Caco-2 (cell line): Measurements from ENCODE around the gene CCDC9. TPM values are rescaled to one million over a fixed set of nuclear protein-coding genes. Genes with fewer than 3 reads are reported as not detected.

Experiments
- BruUV-seq: library from RNA; stranded (reverse); fragments of 400-500 nt; replicated peaks from 2 replicates; lab custom pipeline; 2021; lab: Mats Ljungman, UMichigan
- CTCF ChIA-PET: fragments of 300-600 bp; sonication (Branson Sonifier 250); formaldehyde crosslinking; loops from one replicate; lab custom pipeline; 2022; ENCODE audit warnings: antibody characterized with exemption; lab: Charles Lee
- POLR2A ChIA-PET: fragments of 300-600 bp; sonication (Branson Sonifier 250); formaldehyde crosslinking; loops from one replicate; lab custom pipeline; 2022; ENCODE audit warnings: antibody characterized with exemption; lab: Charles Lee
- DNase-seq, 2 experiments: peaks; one replicate each; pipeline versions ENCODE4 v3.0.0 to v3.0.0-alpha.2; 2020 to 2022
- H3K27me3 ChIP-seq: replicated peaks from 2 replicates; pipeline ENCODE4 v1.6.0; 2011; ENCODE audit warnings: low read length; ENCODE audit not compliant: control insufficient read depth, insufficient read depth
- H3K36me3 ChIP-seq: 2 replicates; pipeline ENCODE4 v1.5.1; 2011; ENCODE audit warnings: low read length; ENCODE audit not compliant: control insufficient read depth, insufficient read depth
- H3K4me1 ChIP-seq: fragments of 250-450 bp; sonication (Bioruptor Pico); 2 replicates; pipeline ENCODE4 v1.5.1; 2020; ENCODE audit warnings: mild to moderate bottlenecking
- H3K4me3 ChIP-seq: 2 replicates; pipeline ENCODE4 v1.5.1; 2011; ENCODE audit warnings: low read depth, mild to moderate bottlenecking, control low read depth, low read length
- H3K9me3 ChIP-seq: fragments of 250-450 bp; sonication (Bioruptor Pico); 2 replicates; pipeline ENCODE4 v1.5.1; 2020; ENCODE audit warnings: mild to moderate bottlenecking, moderate library complexity
- H3K27ac Mint-ChIP-seq: one replicate; pipeline ENCODE4 v1.8.0; 2022; ENCODE audit warnings: mixed read lengths; ENCODE audit not compliant: unreplicated experiment
- H3K27me3 Mint-ChIP-seq: one replicate; pipeline ENCODE4 v1.8.0; 2022; ENCODE audit warnings: mixed read lengths; ENCODE audit not compliant: insufficient read depth, unreplicated experiment
- H3K36me3 Mint-ChIP-seq: one replicate; pipeline ENCODE4 v1.8.0; 2022; ENCODE audit warnings: mild to moderate bottlenecking, mixed read lengths; ENCODE audit not compliant: insufficient read depth, unreplicated experiment
- H3K4me1 Mint-ChIP-seq: one replicate; pipeline ENCODE4 v1.8.0; 2022; ENCODE audit warnings: low read depth, mixed read lengths; ENCODE audit not compliant: unreplicated experiment
- H3K4me3 Mint-ChIP-seq: one replicate; pipeline ENCODE4 v1.8.0; 2022; ENCODE audit warnings: mild to moderate bottlenecking, moderate library complexity, mixed read lengths; ENCODE audit not compliant: unreplicated experiment
- H3K9me3 Mint-ChIP-seq: one replicate; pipeline ENCODE4 v1.8.0; 2022; ENCODE audit warnings: mixed read lengths; ENCODE audit not compliant: unreplicated experiment
- CTCF ChIP-seq, 2 experiments: fragments of 200-600 bp in 1 of 2; IDR thresholded peaks; 1 replicate in 1 of 2; 2 replicates in 1 of 2; pipeline versions ENCODE4 v1.5.1 to v1.8.0; 2011 to 2022; ENCODE audit warnings: antibody characterized with exemption in 1 of 2, control low read depth in 1 of 2, inconsistent platforms in 1 of 2, low read depth in 1 of 2, low read length in 1 of 2, mild to moderate bottlenecking in 1 of 2, moderate library complexity in 1 of 2; ENCODE audit not compliant: insufficient read depth in 1 of 2, severe bottlenecking in 1 of 2, unreplicated experiment in 1 of 2
- intact Hi-C: fragments of 100-400 bp; cut with micrococcal nuclease; formaldehyde crosslinking; loops from one replicate; pipeline ENCODE4 v1.10.0; 2022; ENCODE audit not compliant: unreplicated experiment
- total RNA-seq: library from RNA; stranded (reverse); gene quantifications from 2 replicates; pipeline ENCODE4 v1.2.3, GENCODE V29; 2022

CCDC9 gene
- total RNA-seq, 1 experiment from 2014 or later, result 43.1 TPM

- H3K9me3 Mint-ChIP-seq, result no peaks in the 10 kb centered on the region
- intact Hi-C loops, result no loop called here
- BruUV-seq, result no TSS peak
- TF ChIP-seq CTCF (IDR thresholded peaks at IDR 0.05; ENCODE audit: insufficient read depth in 1 of 2, low read depth in 1 of 2, low read length in 1 of 2, severe bottlenecking in 1 of 2, unreplicated experiment in 1 of 2), result no peak
- ChIA-PET POLR2A (interaction anchor here (0.6 to 1.4 kb wide), 4 partner anchors 11 to 632 kb away, joined by 3 to 10 read pairs (median 6); no protein-coding TSS in a partner anchor), CTCF (interaction anchor here (2.5 kb wide), 1 partner anchor 12 kb away, joined by 14 read pairs; no protein-coding TSS in a partner anchor)
- peaks cover 15% of the 10 kb centered on the region for H3K36me3 Mint-ChIP-seq
- H3K27me3 ChIP-seq, result no peaks in the 10 kb centered on the region
- no peaks in the 10 kb centered on the region for H3K27me3 Mint-ChIP-seq
- peak overlapping the region; percentile 77 for H3K27ac Mint-ChIP-seq
- H3K4me1 ChIP-seq, result peaks cover 26% of the 10 kb centered on the region
- H3K4me3 Mint-ChIP-seq, result peak overlapping the region; percentile 73
- no peaks in the 10 kb centered on the region for H3K36me3 ChIP-seq
- no peak overlapping the region for H3K4me3 ChIP-seq
- H3K9me3 ChIP-seq, result 0 out of 2 replicates have a peak, but pooled peaks cover 3% of the 10 kb centered on the region
- DNase-seq, result no peak
- peaks cover 24% of the 10 kb centered on the region for H3K4me1 Mint-ChIP-seq
These were observed 23.7 kb upstream of the CCDC9 start for GRCh38 chr19:47232422-47233211.

GRCh38 chr19:47236072-47236675 is 20.2 kb upstream of the CCDC9 start:
- Mint-ChIP-seq H3K4me1 (peaks cover 24% of the 10 kb centered on the region), H3K36me3 (peaks cover 12% of the 10 kb centered on the region), H3K4me3 (no peak overlapping the region), H3K27me3 (no peaks in the 10 kb centered on the region), H3K27ac (peak overlapping the region; percentile 58), H3K9me3 (no peaks in the 10 kb centered on the region)
- no peaks in the 10 kb centered on the region for H3K36me3 ChIP-seq
- CTCF ChIA-PET, result no interaction called here
- TF ChIP-seq CTCF (IDR thresholded peaks at IDR 0.05; ENCODE audit: insufficient read depth in 1 of 2, low read depth in 1 of 2, low read length in 1 of 2, severe bottlenecking in 1 of 2, unreplicated experiment in 1 of 2), result no peak
- BruUV-seq, result no TSS peak
- DNase-seq, result no peak
- H3K4me1 ChIP-seq, result peaks cover 17% of the 10 kb centered on the region
- no peak overlapping the region for H3K4me3 ChIP-seq
- POLR2A ChIA-PET, result no interaction called here
- intact Hi-C loops, result no loop called here
- 0 out of 2 replicates have a peak, but pooled peaks cover 3% of the 10 kb centered on the region for H3K9me3 ChIP-seq
- H3K27me3 ChIP-seq, result no peaks in the 10 kb centered on the region

- Histone ChIP-seq H3K36me3 (no peaks in the 10 kb centered on the region), H3K4me1 (peaks cover 14% of the 10 kb centered on the region), H3K27me3 (no peaks in the 10 kb centered on the region), H3K4me3 (no peak overlapping the region), H3K9me3 (0 out of 2 replicates have a peak, but pooled peaks cover 3% of the 10 kb centered on the region)
- TF ChIP-seq CTCF (IDR thresholded peaks at IDR 0.05; ENCODE audit: insufficient read depth in 1 of 2, low read depth in 1 of 2, low read length in 1 of 2, severe bottlenecking in 1 of 2, unreplicated experiment in 1 of 2), result no peak
- no peak overlapping the region for H3K27ac Mint-ChIP-seq
- peaks cover 7% of the 10 kb centered on the region for H3K36me3 Mint-ChIP-seq
- ChIA-PET POLR2A (no interaction called here), CTCF (interaction anchor here (0.6 kb wide), 1 partner anchor 211 kb away, joined by 4 read pairs; no protein-coding TSS in a partner anchor)
- no peak overlapping the region for H3K4me3 Mint-ChIP-seq
- no peak for DNase-seq
- intact Hi-C loops, result no loop called here
- BruUV-seq, result no TSS peak
- no peaks in the 10 kb centered on the region for H3K9me3 Mint-ChIP-seq
- H3K4me1 Mint-ChIP-seq, result peaks cover 8% of the 10 kb centered on the region
- no peaks in the 10 kb centered on the region for H3K27me3 Mint-ChIP-seq
These were observed 17.2 kb upstream of the CCDC9 start for GRCh38 chr19:47239152-47239551.
